OCI-LY3 (cell line): ENCODE measurements around the gene SIGLEC14.

Source experiments
- H2AFZ ChIP-seq: fragments of 200-600, 300-600 bp; shearing (Covaris generic); 2 replicates; pipeline ENCODE4 v1.6.0; 2014; ENCODE audit warnings: antibody characterized with exemption, low read depth, low read length
- H3K27ac ChIP-seq: fragments of 200-600, 300-600 bp; sonication (generic); 2 replicates; pipeline ENCODE4 v1.5.1; 2014; ENCODE audit warnings: mild to moderate bottlenecking, low read length, moderate library complexity, mixed read lengths
- H3K27me3 ChIP-seq: fragments of 200-600, 300-600 bp; sonication (generic); 2 replicates; pipeline ENCODE4 v1.6.1; 2014; ENCODE audit warnings: low read depth, low read length, mixed read lengths
- H3K36me3 ChIP-seq: fragments of 200-600, 300-600 bp; sonication (generic); replicated peaks from 2 replicates; pipeline ENCODE3; 2014; ENCODE audit warnings: low read depth, low read length, mixed read lengths
- H3K4me1 ChIP-seq: fragments of 300-600, 200-600 bp; sonication (generic); 2 replicates; pipeline ENCODE4 v1.6.1; 2014; ENCODE audit warnings: low read length, mixed read lengths
- H3K4me2 ChIP-seq: fragments of 200-600, 300-600 bp; sonication (generic); 2 replicates; pipeline ENCODE4 v1.6.1; 2014; ENCODE audit warnings: low read length, mixed read lengths
- H3K4me3 ChIP-seq: fragments of 300-600, 200-600 bp; sonication (generic); 2 replicates; pipeline ENCODE4 v1.5.1; 2014; ENCODE audit warnings: antibody characterized with exemption, mild to moderate bottlenecking, low read length, moderate library complexity
- H3K79me2 ChIP-seq: fragments of 300-600, 200-600 bp; shearing (Covaris generic); 2 replicates; pipeline ENCODE4 v1.6.1; 2014; ENCODE audit warnings: mild to moderate bottlenecking, low read length, mixed read lengths
- H3K9ac ChIP-seq: fragments of 300-600, 200-600 bp; shearing (Covaris generic); 2 replicates; pipeline ENCODE4 v1.6.0; 2014; ENCODE audit warnings: mild to moderate bottlenecking, low read length, moderate library complexity
- H3K9me3 ChIP-seq: fragments of 200-600, 300-600 bp; shearing (Covaris generic); 2 replicates; pipeline ENCODE4 v1.6.1; 2014; ENCODE audit warnings: low read length, mixed read lengths; ENCODE audit not compliant: insufficient read depth
- H4K20me1 ChIP-seq: fragments of 200-600, 300-600 bp; sonication (generic); 2 replicates; pipeline ENCODE4 v1.6.1; 2016; ENCODE audit warnings: low read length, mixed read lengths; ENCODE audit not compliant: insufficient read depth
- CTCF ChIP-seq: fragments of 200-600, 300-600 bp; sonication (generic); IDR thresholded peaks from 2 replicates; pipeline ENCODE4 v1.5.1; 2014; ENCODE audit warnings: antibody characterized with exemption, low read length, low read depth
- EZH2phosphoT487 ChIP-seq: fragments of 200-600 bp; shearing (Covaris generic); IDR thresholded peaks from 2 replicates; pipeline ENCODE4 v1.6.1; 2018; ENCODE audit warnings: antibody characterized with exemption, mixed run types, low read depth

The SIGLEC14 gene

GRCh38 chr19:51688671-51689571, 42.3 kb upstream of the SIGLEC14 start:
- H4K20me1 ChIP-seq = no peaks in the 10 kb centered on the region
- H3K4me2 ChIP-seq = no peak overlapping the region
- no peak overlapping the region for H3K9ac ChIP-seq
- no peaks in the 10 kb centered on the region for H3K79me2 ChIP-seq
- no peak overlapping the region for H3K27ac ChIP-seq
- H3K4me1 ChIP-seq = peaks cover 8% of the 10 kb centered on the region; the same call in 1 of the 2 replicates
- no peaks in the 10 kb centered on the region for H3K36me3 ChIP-seq
- no peak overlapping the region for H3K4me3 ChIP-seq
- peaks cover 7% of the 10 kb centered on the region; the same call in 1 of the 2 replicates for H3K27me3 ChIP-seq
- no peak overlapping the region for H2AFZ ChIP-seq
- no peaks in the 10 kb centered on the region for H3K9me3 ChIP-seq
- TF ChIP-seq EZH2phosphoT487 = no peak
- no peak for TF ChIP-seq CTCF

- no peak overlapping the region for H3K27ac ChIP-seq
- H3K36me3 ChIP-seq = no peaks in the 10 kb centered on the region
- no peak overlapping the region for H2AFZ ChIP-seq
- H3K27me3 ChIP-seq = no peaks in the 10 kb centered on the region
- H3K4me2 ChIP-seq = no peak overlapping the region
- H3K4me3 ChIP-seq = no peak overlapping the region
- H3K9ac ChIP-seq = no peak overlapping the region
- H3K4me1 ChIP-seq = peaks cover 8% of the 10 kb centered on the region; the same call in 1 of the 2 replicates
- no peaks in the 10 kb centered on the region for H4K20me1 ChIP-seq
- TF ChIP-seq EZH2phosphoT487 (no peak), CTCF (no peak)
- no peaks in the 10 kb centered on the region for H3K9me3 ChIP-seq
- no peaks in the 10 kb centered on the region for H3K79me2 ChIP-seq
These were observed 41.4 kb upstream of the SIGLEC14 start for GRCh38 chr19:51687791-51688670.

- H3K36me3 ChIP-seq = no peaks in the 10 kb centered on the region
- H3K4me1 ChIP-seq = peaks cover 6% of the 10 kb centered on the region; the same call in 1 of the 2 replicates
- H3K9me3 ChIP-seq = no peaks in the 10 kb centered on the region
- no peaks in the 10 kb centered on the region for H3K27me3 ChIP-seq
- TF ChIP-seq EZH2phosphoT487 (no peak), CTCF (no peak)
- no peak overlapping the region for H3K27ac ChIP-seq
- no peak overlapping the region for H2AFZ ChIP-seq
- H4K20me1 ChIP-seq = no peaks in the 10 kb centered on the region
- no peak overlapping the region for H3K4me2 ChIP-seq
- H3K4me3 ChIP-seq = no peak overlapping the region
- no peak overlapping the region for H3K9ac ChIP-seq
- H3K79me2 ChIP-seq = no peaks in the 10 kb centered on the region
These were observed 39.5 kb upstream of the SIGLEC14 start for GRCh38 chr19:51686171-51686570.
